NCI-H146 treated with DMSO at 0.1 percent for 48 hours (cell line): Measurements from ENCODE around the gene PTPRN2.

Source experiments
- DNase-seq: peaks from one replicate; lab custom pipeline; 2025; ENCODE audit not compliant: unreplicated experiment; lab: John Stamatoyannopoulos, UW

PTPRN2 gene

GRCh38 chr7:157615101-157615817, 972.4 kb downstream of the PTPRN2 start:
- no peak for DNase-seq

- DNase-seq, result no peak
Observed at GRCh38 chr7:157614457-157615020, 973.1 kb downstream of the PTPRN2 start.

- no peak for DNase-seq
Observed at GRCh38 chr7:157613575-157614322, 973.9 kb downstream of the PTPRN2 start.

- no peak for DNase-seq
Observed at GRCh38 chr7:157612664-157613561, 974.7 kb downstream of the PTPRN2 start.

GRCh38 chr7:157612009-157612663, 975.5 kb downstream of the PTPRN2 start:
- DNase-seq, result no peak

GRCh38 chr7:157611341-157611740, 976.3 kb downstream of the PTPRN2 start:
- DNase-seq, result no peak

- DNase-seq, result no peak
Observed at GRCh38 chr7:157610671-157611295, 976.8 kb downstream of the PTPRN2 start.

- DNase-seq, result no peak
Observed at GRCh38 chr7:157609932-157610640, 977.5 kb downstream of the PTPRN2 start.

GRCh38 chr7:157609516-157609915, 978.1 kb downstream of the PTPRN2 start:
- DNase-seq, result no peak

- DNase-seq, result no peak
Observed at GRCh38 chr7:157607218-157607617, 980.4 kb downstream of the PTPRN2 start.

- DNase-seq, result no peak
Observed at GRCh38 chr7:157606140-157606539, 981.5 kb downstream of the PTPRN2 start.

- DNase-seq, result no peak
Observed at GRCh38 chr7:157605638-157606037, 982.0 kb downstream of the PTPRN2 start.

- DNase-seq, result no peak
Observed at GRCh38 chr7:157604661-157605381, 982.8 kb downstream of the PTPRN2 start.

- DNase-seq, result no peak
Observed at GRCh38 chr7:157603716-157604115, 983.9 kb downstream of the PTPRN2 start.

GRCh38 chr7:157603005-157603404, 984.6 kb downstream of the PTPRN2 start:
- no peak for DNase-seq

- DNase-seq, result no peak
Observed at GRCh38 chr7:157602581-157602980, 985.0 kb downstream of the PTPRN2 start.

- no peak for DNase-seq
Observed at GRCh38 chr7:157602156-157602555, 985.5 kb downstream of the PTPRN2 start.

- no peak for DNase-seq
Observed at GRCh38 chr7:157601530-157601929, 986.1 kb downstream of the PTPRN2 start.

GRCh38 chr7:157599491-157599890, 988.1 kb downstream of the PTPRN2 start:
- no peak for DNase-seq
